T-helper 22 cell (primary cell): ENCODE results near the gene TMBIM6.
"Not testable (repeated sequence)": the region's sequence is repeated elsewhere in the genome, so short reads cannot be mapped to it uniquely, and the experiment has no call there.

Source experiments
- DNase-seq: peaks from one replicate; pipeline ENCODE4 v3.0.0-alpha.2; 2020; ENCODE audit warnings: low read depth

The TMBIM6 gene

DNA sequence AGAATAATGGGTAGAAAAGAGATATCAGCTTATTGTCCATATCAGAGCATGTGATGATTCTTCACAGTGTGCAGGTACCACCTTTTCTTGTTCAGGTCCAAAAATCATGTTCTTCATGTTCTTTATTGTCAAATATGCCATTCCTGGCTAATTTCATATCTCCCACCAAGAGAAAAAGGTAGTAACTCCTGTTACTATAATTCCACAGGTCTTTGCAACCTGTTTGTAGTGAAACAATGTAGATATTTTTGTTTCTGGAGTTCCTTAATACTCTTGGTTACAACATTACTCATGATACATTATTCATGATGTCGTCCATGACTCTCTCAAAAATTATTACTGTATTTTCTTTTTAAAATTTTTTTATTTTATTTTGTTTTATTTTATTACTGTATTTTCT lies 11.3 kb upstream of the TMBIM6 start:
- no peak for DNase-seq

DNA sequence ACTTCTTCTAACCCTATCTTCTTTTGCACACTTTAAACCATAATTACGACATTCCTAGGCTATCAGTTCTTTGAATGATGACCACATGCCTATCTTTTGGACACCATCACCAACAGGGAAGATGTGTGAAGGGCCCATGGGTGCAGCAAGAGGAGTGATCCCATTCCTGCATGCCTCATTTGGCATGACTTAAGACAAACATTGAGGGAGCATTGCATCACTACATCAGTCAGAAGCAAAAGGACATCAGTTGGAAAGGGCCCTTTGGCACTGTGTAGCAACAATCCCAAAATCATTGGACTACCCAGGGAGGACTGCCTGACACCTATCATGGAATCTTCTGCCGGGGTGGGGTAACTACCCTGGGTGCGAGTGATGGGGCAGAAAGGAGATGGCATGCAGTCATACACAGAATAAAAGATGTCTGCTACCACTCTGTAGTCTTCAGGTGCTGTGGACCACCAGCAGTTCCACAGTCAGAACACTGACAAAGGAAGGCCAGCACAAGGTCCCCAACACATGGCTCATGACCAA lies 10.7 kb upstream of the TMBIM6 start:
- no peak for DNase-seq

DNA sequence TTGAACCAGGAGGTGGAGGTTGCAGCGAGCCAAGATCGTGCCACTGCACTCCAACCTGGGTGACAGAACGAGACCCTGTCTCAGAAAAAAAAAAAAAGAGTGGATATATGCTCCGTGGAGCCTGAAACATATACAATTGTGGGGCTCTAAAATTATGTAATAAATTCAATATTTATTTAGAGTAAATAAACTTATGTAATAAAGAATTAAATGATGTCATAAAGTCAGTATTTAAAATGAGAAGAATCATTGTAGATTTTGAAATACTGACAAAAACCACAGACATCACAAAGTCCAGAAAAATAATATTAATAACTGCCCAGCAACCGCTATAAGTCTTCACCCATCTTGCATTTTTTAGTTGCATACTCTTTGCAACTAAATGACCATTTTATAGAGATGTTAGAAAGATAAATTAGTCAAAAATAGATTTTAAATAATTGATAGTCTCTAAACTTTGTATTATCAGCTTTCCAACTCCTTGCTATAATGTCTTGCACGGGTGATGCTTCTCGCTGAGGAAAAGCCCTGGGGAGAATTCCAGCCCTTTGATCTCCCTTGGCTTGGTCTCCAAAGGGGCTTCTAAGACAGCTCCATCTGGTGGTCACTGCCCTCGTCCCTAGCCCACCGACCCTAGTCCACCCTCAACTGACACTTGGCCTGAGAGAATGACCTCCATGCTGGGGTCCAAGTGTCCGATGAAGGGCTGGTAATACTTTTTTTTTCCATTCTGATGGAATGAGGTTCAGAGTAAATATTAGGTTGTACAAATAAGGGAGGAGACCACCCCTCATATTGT lies 7.9 kb upstream of the TMBIM6 start:
- no peak for DNase-seq

DNA sequence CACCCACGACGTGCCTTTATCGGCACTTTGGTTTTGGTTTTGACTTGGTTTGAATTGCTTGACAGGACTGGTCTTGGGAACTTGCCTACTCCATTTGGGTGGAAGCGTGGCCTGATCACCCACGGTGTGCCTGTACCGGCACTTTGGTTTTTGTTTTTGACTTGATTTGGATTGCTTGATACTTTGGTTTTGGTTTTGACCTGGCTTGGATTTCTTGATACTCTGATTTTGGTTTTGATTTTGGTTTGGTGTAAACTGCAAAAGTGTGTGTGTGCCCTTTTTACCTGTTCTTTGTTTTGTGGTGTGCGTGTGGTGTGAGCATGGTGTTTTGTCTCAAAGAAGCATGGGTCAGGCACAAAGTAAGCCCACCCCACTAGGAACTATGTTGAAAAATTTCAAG lies 6.5 kb upstream of the TMBIM6 start:
- not testable (repeated sequence) for DNase-seq

DNA sequence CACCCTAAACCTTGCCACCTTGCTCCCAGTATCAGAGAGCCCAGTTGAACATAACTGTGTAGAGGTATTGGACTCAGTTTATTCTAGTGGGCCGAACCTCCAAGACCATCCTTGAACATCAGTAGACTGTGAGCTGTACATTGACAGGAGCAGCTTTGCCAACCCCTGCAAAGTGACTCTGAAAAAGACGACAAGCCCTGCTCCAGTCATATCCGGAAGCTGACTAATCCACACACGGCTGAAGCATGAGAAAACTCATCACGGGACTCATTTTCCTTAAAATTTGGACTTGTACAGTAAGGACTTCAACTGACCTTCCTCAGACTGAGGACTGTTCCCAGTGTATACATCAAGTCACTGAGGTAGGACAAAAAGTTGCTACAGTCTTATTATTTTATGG lies 2.6 kb upstream of the TMBIM6 start:
- DNase-seq, result not testable (repeated sequence)

DNA sequence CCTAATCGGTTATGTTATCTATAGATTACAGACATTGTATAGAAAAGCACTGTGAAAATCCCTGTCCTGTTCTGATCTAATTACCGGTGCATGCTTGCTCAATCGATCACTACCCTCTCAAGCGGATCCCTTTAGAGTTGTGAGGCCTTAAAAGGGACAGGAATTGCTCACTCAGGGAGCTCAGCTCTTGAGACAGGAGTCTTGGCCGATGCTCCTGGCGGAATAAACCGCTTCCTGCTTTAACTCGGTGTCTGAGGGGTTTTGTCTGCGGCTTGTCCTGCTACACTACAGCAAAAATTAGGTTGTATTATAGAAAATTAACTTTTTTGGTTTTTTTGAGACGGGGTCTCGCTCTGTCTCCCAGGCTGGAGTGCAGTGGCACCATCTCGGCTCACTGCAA lies 1.1 kb upstream of the TMBIM6 start:
- DNase-seq, result not testable (repeated sequence)

DNA sequence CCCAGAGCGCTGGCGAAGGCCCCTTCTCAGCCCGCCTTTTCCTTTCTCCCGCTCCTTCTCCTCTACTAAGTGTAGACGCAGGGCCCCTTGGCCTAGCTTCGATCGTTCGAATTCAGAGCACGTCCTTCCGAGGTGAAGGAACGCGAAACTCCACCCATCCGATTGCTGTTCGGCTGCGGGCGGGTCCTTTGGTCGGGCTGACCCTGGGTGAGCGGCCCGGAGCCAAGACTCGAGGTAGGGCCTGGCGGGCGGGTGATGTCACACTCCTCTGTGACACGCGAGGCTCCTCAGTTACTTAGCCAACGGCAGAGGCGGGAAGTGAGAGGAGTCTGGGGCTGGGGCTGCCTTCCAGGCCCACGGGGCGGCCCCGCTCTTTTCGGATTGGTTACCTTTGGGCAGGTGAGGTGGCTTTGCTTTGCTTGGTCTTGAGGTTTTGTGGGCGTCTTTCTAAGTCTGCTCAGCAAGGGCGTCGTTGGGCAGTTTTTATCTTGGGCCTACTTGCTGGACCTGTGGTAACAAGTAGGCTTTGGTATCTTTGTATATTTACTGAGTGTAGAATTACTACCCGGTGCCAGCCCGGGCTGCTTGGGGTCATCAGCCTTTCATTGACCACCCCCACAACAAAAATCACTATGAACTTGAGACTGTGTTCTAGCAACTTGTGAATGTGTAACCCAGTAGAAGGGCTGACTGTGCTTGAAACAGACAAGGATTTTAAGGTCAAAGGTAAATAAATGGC lies 694 bp downstream of the TMBIM6 start:
- peak; percentile 90 for DNase-seq

DNA sequence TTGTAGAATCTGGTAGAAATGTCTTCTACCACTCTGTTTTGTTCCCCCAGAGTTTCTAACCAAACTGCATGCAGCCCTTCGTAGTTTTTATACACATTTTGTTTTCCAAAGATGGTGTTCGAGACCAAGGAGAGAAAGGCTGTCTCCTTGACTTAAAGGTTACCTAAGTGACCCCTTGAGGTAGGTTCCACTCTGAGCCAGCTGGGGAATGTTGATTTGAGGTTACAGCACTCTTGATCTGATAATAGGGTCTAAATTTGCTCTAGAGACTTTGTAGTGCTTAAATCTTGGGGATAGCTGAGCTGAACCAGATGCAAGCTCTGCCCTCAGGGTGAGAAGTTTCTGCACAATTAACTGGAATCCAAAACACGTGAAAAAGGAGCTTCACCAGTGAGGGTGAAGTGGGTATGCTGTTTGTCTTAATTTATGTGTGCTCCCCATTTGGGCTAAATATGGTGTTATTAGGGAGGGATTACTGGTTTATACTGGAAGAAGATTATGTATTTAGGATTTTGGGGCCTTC lies 3.1 kb downstream of the TMBIM6 start:
- DNase-seq, result no peak

DNA sequence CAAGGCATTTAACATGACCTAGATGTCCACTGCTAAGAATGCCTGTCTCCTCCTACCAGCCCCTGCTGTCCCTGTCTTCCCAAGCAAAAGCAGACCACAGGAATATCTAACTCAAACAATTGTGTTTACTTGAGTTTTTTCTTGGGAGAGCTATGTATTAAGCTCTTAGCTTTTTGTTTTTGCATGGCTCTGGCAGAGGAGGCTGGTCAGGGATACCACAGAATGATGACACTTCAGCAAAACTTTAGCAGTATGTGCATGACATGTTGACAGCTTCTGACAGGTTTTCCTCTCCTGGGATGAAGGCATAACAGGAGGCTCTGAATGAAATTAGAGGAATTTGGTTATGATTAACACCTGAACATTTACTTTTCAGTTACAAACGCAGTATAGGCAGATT lies 6.9 kb downstream of the TMBIM6 start:
- no peak for DNase-seq

DNA sequence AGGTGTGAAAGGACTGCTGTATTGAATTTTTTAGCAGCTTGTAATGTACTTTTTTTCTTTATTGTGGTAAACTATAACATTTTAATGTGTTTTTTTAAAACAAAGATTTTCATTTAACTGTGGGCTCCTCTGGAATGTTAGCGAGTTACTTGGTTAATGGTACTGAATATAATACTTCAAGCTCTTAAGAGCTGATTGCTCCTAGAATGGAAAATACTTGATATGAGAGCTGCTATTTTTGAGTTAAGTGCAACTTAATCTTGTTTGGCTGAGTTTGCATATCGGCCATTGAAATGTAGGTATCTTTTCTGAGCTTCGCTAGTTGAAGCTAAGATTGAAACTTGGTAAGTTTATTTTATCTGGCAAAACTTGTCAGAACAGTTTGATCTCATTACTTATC lies 7.4 kb downstream of the TMBIM6 start:
- no peak for DNase-seq

DNA sequence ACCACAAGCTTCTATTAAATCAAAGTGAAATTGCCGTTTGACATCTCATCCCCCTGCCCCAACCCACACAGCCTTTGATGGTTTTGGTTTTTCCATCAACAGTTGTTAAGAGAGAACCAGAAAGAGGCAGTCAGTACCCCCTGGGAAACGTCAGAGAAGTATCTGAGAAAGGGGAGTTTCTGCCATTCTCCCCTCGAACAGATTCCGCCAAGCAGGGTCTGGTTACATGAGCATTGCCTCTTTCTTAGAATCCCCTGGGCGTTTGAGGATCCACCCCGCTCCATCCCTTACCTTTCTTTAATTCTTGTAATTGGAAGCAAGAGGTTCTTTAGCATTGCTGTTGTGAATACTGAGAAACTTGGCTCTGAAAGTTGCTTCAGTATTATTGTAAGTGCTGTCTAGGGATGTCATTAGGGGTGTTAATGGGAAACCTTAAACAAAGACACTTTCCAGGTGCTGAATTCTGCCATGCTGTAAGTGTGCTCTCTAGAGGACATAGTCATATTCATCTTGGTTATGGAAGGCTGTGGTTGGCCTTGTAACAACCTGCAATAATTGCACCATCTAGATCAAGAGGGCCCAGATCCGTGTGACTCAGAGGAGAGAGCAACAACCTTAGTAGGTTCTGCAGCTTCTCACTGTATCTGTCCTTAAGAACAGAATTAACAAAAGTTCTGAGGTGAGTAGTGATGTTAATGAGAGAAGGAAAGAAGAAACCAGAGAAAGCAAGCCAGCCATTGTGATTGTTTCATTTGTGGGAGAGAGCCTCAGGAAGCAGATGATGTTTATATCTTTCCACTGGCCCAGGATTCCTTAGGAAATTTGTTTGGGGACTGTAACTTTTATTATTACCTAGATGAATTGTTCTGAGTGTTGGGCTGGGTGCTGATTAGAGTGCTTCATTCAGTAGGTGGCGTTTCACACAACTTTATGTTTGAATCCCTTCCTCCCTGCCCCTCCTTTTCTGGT lies 9.0 kb downstream of the TMBIM6 start:
- peak; percentile 5 for DNase-seq

DNA sequence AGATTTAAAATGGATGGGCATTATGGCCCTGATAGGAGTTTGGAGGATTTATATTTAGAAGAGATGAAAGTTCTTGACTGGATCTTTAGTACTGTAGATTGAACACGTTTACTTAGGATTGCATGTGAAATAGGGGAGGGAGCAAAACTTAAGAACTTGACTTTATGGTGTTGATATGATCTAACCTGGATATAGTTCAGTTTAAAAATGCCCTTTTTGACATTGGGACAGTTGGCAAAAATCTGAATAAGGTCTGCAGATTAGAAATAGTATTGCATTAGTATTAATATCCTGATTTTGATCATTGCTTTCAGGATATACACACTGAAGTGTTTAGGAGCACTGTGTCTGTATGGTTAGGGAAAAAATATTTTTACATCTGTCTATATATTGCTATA lies 9.6 kb downstream of the TMBIM6 start:
- DNase-seq, result no peak

DNA sequence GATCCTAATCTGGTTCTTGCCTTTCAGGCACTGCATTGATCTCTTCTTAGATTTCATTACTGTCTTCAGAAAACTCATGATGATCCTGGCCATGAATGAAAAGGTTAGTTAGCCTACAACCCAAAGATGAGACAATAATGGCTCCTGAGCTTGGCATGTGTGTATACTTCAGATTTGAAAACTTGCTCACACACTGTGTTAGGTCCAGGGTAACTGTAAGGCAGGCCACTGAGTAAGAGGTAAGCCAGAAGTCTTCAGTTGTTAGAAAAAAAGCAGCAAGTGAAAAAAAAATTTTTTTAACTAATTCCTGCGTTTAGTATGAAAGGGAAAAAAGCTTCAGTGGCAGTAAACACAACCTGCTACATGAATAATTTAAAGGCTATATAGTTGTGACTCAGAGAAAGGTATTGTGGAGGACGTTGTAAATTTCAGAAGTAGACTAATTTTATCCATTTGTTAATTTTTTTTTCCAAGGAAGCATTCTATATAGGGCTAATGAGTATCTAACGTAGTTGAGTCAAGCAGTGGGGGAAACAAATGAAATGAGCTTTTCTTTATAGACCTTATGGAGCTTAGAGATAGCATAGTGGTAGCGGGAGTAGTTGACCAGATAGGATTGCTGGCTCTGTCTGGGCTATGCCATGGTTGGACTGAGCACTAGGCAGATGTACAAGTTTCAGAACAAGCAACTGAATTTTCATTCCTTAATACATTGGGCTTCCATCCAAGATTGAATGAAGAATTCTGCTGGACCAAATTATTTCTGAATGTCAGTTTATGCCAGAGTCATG lies 20.5 kb downstream of the TMBIM6 start:
- no peak for DNase-seq

DNA sequence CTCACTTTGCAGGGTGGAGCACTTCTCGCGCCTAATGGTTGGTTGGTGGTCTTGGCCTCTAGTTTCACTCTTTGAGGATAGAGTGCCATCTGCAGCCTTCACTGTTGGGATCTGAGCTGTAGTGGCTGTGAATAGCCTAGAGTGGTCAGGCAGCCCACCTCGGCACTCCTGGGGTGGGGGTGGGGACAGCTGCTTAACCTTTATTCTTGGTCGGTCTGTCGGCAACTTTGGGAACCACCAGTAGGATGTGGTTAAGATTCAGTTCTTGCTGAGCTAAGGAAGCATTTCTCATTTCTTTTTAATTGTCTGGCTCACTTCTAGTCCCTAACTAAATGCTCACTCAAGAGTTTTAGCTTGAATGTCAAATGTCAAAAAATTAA lies 21.1 kb downstream of the TMBIM6 start:
- no peak for DNase-seq

DNA sequence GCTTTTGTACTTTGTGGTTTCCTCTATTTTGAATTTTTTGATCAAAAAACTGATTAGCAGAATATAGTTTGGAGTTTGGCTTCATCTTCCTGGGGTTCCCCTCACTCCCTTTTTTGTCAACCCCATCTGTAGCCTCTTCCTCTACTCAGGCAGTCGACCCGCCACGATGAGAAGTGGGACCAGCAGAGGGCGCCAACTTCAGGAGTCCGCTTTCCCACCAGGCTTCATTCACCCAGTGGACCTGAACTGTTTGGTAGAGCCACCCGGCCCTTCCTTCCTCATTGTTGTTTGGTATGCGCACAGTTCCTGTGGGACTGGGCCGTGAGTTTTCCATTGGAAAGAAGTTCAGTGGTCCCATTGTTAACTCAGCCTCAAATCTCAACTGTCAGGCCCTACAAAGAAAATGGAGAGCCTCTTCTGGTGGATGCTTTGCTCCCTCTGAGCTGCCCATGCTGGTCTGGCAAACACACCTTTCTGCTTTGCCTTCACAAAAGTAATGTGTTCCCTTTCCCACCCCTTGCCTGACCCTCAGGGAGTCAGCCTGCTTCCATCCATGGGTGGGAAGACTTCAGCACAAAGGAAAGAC lies 21.7 kb downstream of the TMBIM6 start:
- DNase-seq, result peak; percentile 63

DNA sequence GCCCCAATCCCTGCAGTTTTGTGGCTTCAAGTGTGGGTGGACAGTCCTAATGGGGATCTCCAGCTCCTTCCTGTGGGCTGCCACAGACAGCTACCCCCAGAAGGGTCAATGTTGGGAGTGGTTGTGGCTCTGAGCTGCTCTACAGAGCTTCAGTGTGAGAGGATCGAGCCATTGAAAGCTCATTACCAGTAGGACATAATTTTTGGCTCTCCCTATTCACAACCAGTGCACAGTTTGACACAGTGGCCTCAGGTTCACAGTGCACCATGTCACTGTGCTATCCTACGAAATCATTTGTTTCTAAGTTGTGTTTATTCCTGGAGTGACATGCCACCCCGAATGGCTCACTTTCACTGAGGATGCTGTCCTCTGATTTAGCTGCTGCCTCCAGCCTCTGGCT lies 22.8 kb downstream of the TMBIM6 start:
- no peak for DNase-seq

DNA sequence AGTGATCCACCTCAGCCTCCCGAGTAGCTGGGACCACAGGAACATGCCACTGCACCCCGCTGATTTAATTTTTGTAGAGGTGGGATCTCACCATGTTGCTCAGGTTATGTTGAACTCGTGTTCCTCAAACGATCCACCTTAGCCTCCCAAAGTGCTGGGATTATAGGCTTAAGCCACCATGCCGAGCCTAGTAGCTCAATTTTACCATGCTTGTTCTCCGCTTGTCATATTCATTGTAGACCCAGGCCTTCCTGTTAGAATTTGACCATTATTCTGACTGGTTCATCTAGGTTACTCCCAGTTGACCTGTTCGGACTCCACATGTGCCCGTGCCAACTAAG lies 24.7 kb downstream of the TMBIM6 start:
- no peak for DNase-seq

DNA sequence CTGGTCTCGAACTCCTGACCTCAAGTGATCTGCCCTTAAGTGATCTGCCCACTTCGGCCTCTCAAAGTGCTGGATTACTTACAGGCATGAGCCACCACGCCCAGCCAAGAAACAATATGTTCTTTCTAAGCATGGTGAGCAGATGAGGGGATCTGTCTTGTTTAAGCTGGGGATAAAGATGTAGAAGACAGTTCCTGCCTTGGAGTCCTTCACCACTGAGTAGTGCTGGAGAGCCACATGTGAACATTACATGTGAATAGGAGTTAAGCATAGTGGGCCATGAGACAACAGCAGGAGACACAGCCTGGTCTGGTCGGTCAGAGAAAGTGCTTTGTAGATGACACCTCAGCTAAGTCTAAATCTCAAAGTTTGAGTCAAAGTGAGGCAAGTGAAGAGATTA lies 26.0 kb downstream of the TMBIM6 start:
- DNase-seq, result no peak

DNA sequence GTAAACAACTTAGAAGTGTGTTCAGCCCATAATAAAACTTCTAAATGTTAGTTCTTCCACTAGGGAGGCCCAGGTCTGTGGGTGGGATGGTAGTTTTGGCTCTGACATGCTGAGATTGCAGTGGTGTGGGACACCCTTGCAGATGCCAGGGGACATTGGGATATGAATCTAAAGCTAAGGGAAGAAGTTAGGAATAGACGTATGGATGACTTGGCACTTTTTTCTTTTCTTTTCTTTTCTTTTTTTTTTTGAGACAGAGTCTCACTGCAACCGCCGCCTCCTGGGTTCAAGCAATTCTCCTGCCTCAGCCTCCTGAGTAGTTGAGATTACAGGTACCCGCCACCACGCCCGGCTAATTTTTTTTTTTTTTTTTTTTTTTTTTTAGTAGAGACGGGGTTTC lies 31.7 kb downstream of the TMBIM6 start:
- not testable (repeated sequence) for DNase-seq

DNA sequence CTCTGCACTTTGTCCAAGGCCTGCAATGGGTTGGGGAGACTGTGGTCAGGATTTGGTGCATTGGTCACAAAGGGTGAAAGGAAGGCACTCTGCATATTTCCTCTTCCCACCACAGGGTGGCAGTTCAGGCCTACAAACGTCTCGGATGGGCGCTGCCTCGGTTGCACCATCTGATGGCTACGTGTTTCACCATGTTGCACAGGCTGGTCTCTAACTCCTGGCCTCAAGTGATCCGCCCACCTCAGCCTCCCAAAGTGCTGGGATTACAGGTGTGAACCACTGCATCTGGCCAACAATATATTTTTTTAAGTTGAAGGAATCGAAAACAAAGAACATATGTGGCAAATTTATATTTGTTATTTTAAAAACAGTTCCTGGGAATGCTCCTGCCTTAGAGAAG lies 35.1 kb downstream of the TMBIM6 start:
- DNase-seq, result no peak

DNA sequence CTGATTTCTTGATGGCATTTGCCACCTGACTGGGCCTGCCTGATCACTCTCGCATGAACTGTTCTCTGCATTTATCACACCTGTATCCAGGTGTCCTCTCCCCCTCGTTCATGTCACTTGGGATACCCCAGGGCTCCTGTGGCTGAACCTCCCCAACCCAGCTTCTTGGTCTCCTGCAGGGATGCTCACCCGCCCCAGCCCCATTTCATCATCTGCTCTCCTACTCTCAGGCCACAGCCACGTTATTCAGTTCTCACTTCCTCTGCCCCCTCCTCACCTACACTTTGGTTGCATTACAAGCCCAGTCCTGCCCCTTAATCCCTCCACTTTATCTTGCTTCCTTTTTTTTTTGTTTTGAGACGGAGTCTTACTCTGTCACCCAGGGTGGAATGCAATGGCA lies 35.5 kb downstream of the TMBIM6 start:
- DNase-seq, result no peak
